T-cell (primary cell): Measurements from ENCODE around the gene GPATCH2. TPM values are rescaled to one million over a fixed set of nuclear protein-coding genes. Genes with fewer than 3 reads are reported as not detected.

Source experiments
- ATAC-seq, 4 experiments: fragments of 200-7000 bp in 3 of 4; fragments of 150-1000 bp in 1 of 4; cut with Tn5 transposase; replicated peaks in 1 of 4; 1 replicate in 3 of 4; 2 replicates in 1 of 4; pipeline ENCODE4 v1.10.0; 2021; ENCODE audit warnings: moderate library complexity in 3 of 4, mild to moderate bottlenecking in 2 of 4, moderate number of reproducible peaks in 1 of 4
- CTCF ChIA-PET, 2 donors: fragments of 300-600 bp; sonication (Branson Sonifier 250); formaldehyde crosslinking; loops; one replicate each; lab custom pipeline; 2022; ENCODE audit warnings: antibody characterized with exemption in 2 of 2; lab: Charles Lee
- POLR2A ChIA-PET, 2 donors: fragments of 300-600 bp; sonication (Branson Sonifier 250); formaldehyde crosslinking; loops; one replicate each; lab custom pipeline; 2022; ENCODE audit warnings: antibody characterized with exemption in 2 of 2; lab: Charles Lee
- DNase-seq, 35 experiments: peaks; one replicate each; pipeline versions ENCODE4 v3.0.0 to v3.0.0-alpha.2; 2013 to 2023
- H3K27ac ChIP-seq: one replicate; pipeline ENCODE4 v1.5.1; 2013; ENCODE audit warnings: low read length
- H3K27me3 ChIP-seq, 2 experiments: replicated peaks in 1 of 2; 1 replicate in 1 of 2; 2 replicates in 1 of 2; pipeline versions ENCODE4 v1.6.1 to v1.7.0; 2013; ENCODE audit warnings: low read length in 1 of 2, mixed read lengths in 1 of 2; ENCODE audit not compliant: control insufficient read depth in 2 of 2, insufficient read depth in 2 of 2; ENCODE audit errors: extremely low read depth in 1 of 2
- H3K36me3 ChIP-seq, 2 donors: 1 replicate in 1 of 2; 2 replicates in 1 of 2; pipeline versions ENCODE4 v1.6.1 to v1.7.0; 2013; ENCODE audit warnings: low read length in 1 of 2; ENCODE audit not compliant: control insufficient read depth in 2 of 2, insufficient read depth in 1 of 2; ENCODE audit errors: extremely low read depth in 1 of 2
- H3K4me1 ChIP-seq, 2 experiments: 1 replicate in 1 of 2; 2 replicates in 1 of 2; pipeline versions ENCODE4 v1.6.1 to v1.7.0; 2013; ENCODE audit warnings: low read length in 2 of 2, mixed read lengths in 1 of 2; ENCODE audit not compliant: insufficient read depth in 2 of 2, control insufficient read depth in 1 of 2; ENCODE audit errors: extremely low read depth in 1 of 2
- H3K4me3 ChIP-seq, 2 donors: 1 replicate in 1 of 2; 2 replicates in 1 of 2; pipeline versions ENCODE4 v1.5.1 to v1.7.0; 2013; ENCODE audit warnings: mild to moderate bottlenecking in 2 of 2, low read length in 1 of 2, moderate library complexity in 1 of 2; ENCODE audit not compliant: control insufficient read depth in 1 of 2; ENCODE audit errors: extremely low read depth in 1 of 2
- H3K9me3 ChIP-seq: 2 replicates; pipeline ENCODE4 v1.7.0; 2013
- H3K27ac Mint-ChIP-seq, 2 donors: one replicate each; pipeline ENCODE4 v1.8.0; 2020 to 2021; ENCODE audit warnings: mild to moderate bottlenecking in 2 of 2, mixed read lengths in 2 of 2
- H3K27me3 Mint-ChIP-seq, 2 donors: one replicate each; pipeline ENCODE4 v1.8.0; 2021 to 2022; ENCODE audit warnings: mixed read lengths in 2 of 2
- H3K36me3 Mint-ChIP-seq: one replicate; pipeline ENCODE4 v1.8.0; 2021; ENCODE audit warnings: mixed read lengths
- H3K4me1 Mint-ChIP-seq, 3 donors: one replicate each; pipeline ENCODE4 v1.8.0; 2020 to 2022; ENCODE audit warnings: mixed read lengths in 3 of 3, mild to moderate bottlenecking in 1 of 3
- H3K4me3 Mint-ChIP-seq, 3 donors: one replicate each; pipeline ENCODE4 v1.8.0; 2020 to 2022; ENCODE audit warnings: mild to moderate bottlenecking in 3 of 3, mixed read lengths in 3 of 3, moderate library complexity in 3 of 3
- H3K9me3 Mint-ChIP-seq, 3 donors: one replicate each; pipeline ENCODE4 v1.8.0; 2020 to 2022; ENCODE audit warnings: mixed read lengths in 3 of 3
- WGBS: methylation state at CpG from one replicate; pipeline ENCODE4 v1.1.5; 2013; ENCODE audit warnings: missing lambda C conversion rate; ENCODE audit not compliant: insufficient coverage; 5-methylcytosine and 5-hydroxymethylcytosine counted together
- total RNA-seq, 35 experiments: library from RNA in 6 of 35; stranded (reverse) in 6 of 35; fragments of 120-200 nt in 1 of 35; gene quantifications; one replicate each; pipeline versions ENCODE4 v1.2.1 to v1.2.4 and lab custom pipeline; 2013 to 2026

Gene GPATCH2
- total RNA-seq, 5 donors from 2014 or later (not counting 1 experiment from before 2014, with no cell fraction given) = 9.6 to 11.4 (median 10.7) TPM

DNA sequence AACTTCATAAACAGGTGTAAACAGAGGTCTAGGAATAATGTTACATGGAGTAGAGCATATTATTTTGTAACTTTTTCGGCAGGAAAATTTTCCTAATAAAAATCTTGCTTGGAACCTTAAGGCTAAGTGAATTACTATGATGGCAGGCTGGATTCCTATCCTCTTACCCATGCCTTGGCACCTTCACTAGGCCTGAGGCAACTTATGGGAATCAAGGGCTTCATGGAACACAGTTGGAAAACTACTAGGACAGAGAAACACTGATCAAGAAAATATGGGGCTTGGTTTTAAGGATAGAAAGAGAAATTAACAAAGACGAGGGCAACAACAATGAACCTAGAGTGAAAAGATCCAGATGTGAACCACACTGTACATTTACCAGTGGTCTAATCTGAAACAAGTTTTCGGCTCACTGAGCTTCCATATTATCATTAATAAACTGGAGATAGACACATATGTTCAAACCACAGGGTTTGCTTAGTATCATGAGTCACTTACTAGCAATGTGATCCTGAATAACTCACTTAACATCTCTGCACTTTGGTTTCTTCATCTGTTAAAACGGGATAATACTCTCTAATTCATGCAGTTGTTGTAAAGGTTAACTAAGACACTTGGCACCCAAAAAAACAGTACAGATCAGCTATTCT is 68.5 kb downstream of the GPATCH2 start:
- H3K27ac ChIP-seq = no peak overlapping the region
- POLR2A ChIA-PET = no interaction called here
- no peak for ATAC-seq
- peaks cover 0 to 4% (median 0%) of the 10 kb centered on the region in 3 donors for H3K9me3 Mint-ChIP-seq
- no peak overlapping the region for H3K4me3 ChIP-seq
- CTCF ChIA-PET = no interaction called here
- no peaks in the 10 kb centered on the region for H3K4me1 ChIP-seq
- DNase-seq = no peak
- no peaks in the 10 kb centered on the region for H3K36me3 ChIP-seq
- H3K36me3 Mint-ChIP-seq = peaks cover 44% of the 10 kb centered on the region
- H3K9me3 ChIP-seq = no peaks in the 10 kb centered on the region
- H3K4me1 Mint-ChIP-seq = no peaks in the 10 kb centered on the region
- no CpG with 5 or more reads among the region's 4 CpGs for WGBS
- no peak overlapping the region for H3K27ac Mint-ChIP-seq
- no peaks in the 10 kb centered on the region for H3K27me3 ChIP-seq
- no peak overlapping the region for H3K4me3 Mint-ChIP-seq
- H3K27me3 Mint-ChIP-seq = no peaks in the 10 kb centered on the region

DNA sequence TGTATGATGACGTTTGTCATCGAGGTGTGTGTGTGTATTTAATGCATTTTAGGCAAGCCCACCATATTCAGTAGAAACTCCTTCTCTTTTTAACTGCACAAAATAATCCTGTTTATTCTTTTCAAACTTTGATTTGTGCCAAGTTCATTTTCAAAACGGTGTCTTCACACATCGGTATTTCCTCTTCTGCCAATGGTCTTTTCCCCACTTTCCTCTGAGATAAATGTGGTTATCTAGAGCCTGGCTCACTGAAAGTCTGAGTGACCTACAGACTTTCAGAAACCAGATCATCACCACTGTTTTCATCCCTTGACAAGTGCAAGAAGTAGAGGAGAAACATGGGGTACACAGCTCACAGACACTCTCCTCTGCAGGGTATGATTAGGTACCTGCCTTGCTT is 69.4 kb downstream of the GPATCH2 start:
- no peak overlapping the region for H3K4me3 Mint-ChIP-seq
- no CpG with 5 or more reads among the region's 4 CpGs for WGBS
- no peaks in the 10 kb centered on the region for H3K27me3 ChIP-seq
- no peaks in the 10 kb centered on the region for H3K4me1 ChIP-seq
- no peaks in the 10 kb centered on the region for H3K27me3 Mint-ChIP-seq
- no peaks in the 10 kb centered on the region for H3K36me3 ChIP-seq
- no peak overlapping the region for H3K4me3 ChIP-seq
- H3K27ac ChIP-seq = no peak overlapping the region
- POLR2A ChIA-PET = no interaction called here
- H3K4me1 Mint-ChIP-seq = no peaks in the 10 kb centered on the region
- no peak overlapping the region for H3K27ac Mint-ChIP-seq
- peaks cover 0 to 4% (median 0%) of the 10 kb centered on the region in 3 donors for H3K9me3 Mint-ChIP-seq
- CTCF ChIA-PET = no interaction called here
- ATAC-seq = no peak
- H3K36me3 Mint-ChIP-seq = peaks cover 46% of the 10 kb centered on the region
- no peaks in the 10 kb centered on the region for H3K9me3 ChIP-seq
- DNase-seq = no peak

DNA sequence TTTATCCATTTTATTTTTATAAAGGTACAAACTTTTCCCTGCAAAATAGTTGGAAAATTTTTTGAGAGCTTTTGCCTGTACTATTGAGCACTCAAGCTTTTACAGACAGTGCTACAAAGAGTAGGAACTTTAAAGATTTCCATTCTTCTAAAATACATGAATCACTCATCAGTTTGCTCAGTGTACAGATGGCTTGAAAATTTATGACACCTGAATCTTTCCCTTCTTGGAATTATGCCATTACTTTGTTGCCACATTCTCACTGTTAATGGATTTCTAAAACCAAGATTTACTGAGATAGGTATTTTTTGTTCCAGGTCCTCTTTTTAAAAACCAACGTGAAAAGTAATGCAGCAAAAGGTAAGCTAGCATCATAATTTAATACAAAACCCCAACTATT is 76.0 kb downstream of the GPATCH2 start:
- POLR2A ChIA-PET = no interaction called here
- no peak for DNase-seq
- H3K27me3 ChIP-seq = no peaks in the 10 kb centered on the region

DNA sequence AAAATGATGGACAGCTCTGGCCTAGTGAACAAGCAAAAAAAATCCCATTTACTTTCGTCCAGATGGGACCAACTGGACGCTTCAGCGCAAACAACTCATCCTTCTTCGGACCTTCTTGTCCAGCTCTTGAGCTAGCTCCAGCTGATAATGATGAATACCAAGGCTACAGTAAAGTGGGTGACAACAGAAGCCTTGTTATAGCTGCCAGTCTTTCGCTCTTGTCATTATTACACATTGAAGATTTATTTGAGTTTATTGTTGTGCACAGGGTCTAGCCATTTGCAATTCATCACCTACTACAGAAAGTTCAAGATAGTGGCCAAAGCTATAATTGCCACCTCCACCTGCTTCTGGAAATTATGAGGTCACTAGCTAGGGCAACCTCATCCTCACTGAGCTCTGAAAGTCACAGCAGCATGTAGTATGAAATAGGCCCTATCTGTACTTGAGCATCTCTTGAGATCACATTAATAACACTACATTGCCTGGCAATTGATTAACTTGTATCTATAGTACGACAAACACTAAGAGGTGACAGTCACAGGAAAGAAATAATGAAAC is 76.9 kb downstream of the GPATCH2 start:
- H3K9me3 ChIP-seq = no peaks in the 10 kb centered on the region
- Mint-ChIP-seq H3K36me3 (peaks cover 30% of the 10 kb centered on the region), H3K27ac (no peak overlapping the region), H3K9me3 (peaks cover 0 to 3% (median 3%) of the 10 kb centered on the region in 3 donors), H3K27me3 (no peaks in the 10 kb centered on the region), H3K4me1 (no peaks in the 10 kb centered on the region), H3K4me3 (no peak overlapping the region)
- no CpG with 5 or more reads among the region's 6 CpGs for WGBS
- ChIA-PET POLR2A (no interaction called here), CTCF (no interaction called here)
- H3K36me3 ChIP-seq = no peaks in the 10 kb centered on the region
- no peak overlapping the region for H3K27ac ChIP-seq
- no peaks in the 10 kb centered on the region for H3K27me3 ChIP-seq
- no peak for DNase-seq
- H3K4me1 ChIP-seq = no peaks in the 10 kb centered on the region
- ATAC-seq = no peak
- no peak overlapping the region for H3K4me3 ChIP-seq

More for the DNA sequence above, 76.0 kb downstream of the GPATCH2 start:
- Histone ChIP-seq H3K4me3 (no peak overlapping the region), H3K27ac (no peak overlapping the region), H3K36me3 (no peaks in the 10 kb centered on the region), H3K9me3 (no peaks in the 10 kb centered on the region), H3K4me1 (no peaks in the 10 kb centered on the region)
- Mint-ChIP-seq H3K4me1 (no peaks in the 10 kb centered on the region), H3K9me3 (peaks cover 0 to 4% (median 0%) of the 10 kb centered on the region in 3 donors), H3K36me3 (peaks cover 32% of the 10 kb centered on the region), H3K4me3 (no peak overlapping the region), H3K27ac (no peak overlapping the region), H3K27me3 (no peaks in the 10 kb centered on the region)
- CTCF ChIA-PET = no interaction called here
- ATAC-seq = no peak
- no CpG with 5 or more reads among the region's 1 CpG for WGBS

DNA sequence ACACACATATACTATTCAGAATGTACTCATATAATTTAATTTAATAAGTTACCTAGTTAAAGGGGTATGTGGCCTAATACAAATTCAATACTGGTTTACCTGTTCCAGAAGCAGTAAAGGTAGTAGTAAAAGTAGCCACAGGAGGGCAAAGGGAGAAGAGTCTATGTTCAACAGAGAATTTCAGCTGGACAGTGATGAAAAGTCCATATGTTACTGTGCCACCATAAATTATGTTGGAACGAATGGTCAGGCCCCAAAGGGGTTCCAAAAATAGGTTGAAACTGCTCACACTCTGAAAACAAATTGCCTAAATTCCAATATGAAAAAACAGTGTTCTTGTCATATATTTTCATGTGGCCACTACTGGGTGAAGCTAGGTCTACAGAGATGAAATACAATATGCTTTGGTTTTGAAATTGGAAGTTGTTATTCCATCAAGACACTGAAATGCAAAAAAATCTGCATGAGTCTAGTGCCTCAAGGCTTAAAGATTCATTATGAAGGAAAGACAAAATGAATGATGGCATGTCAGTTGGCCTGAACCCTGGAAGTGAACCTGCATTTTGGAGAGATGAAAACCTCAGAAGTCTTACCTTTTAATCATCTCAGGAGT is 78.4 kb downstream of the GPATCH2 start:
- Histone ChIP-seq H3K36me3 (peaks cover 0 to 4% of the 10 kb centered on the region in 2 donors), H3K4me1 (no peaks in the 10 kb centered on the region), H3K9me3 (no peaks in the 10 kb centered on the region), H3K27me3 (no peaks in the 10 kb centered on the region), H3K27ac (no peak overlapping the region), H3K4me3 (no peak overlapping the region)
- no peaks in the 10 kb centered on the region for H3K27me3 Mint-ChIP-seq
- no peak overlapping the region for H3K4me3 Mint-ChIP-seq
- peaks cover 34% of the 10 kb centered on the region for H3K36me3 Mint-ChIP-seq
- H3K27ac Mint-ChIP-seq = no peak overlapping the region
- no peak for ATAC-seq
- ChIA-PET CTCF (no interaction called here), POLR2A (no interaction called here)
- no peak for DNase-seq
- peaks cover 7 to 16% (median 15%) of the 10 kb centered on the region in 3 donors for H3K9me3 Mint-ChIP-seq
- no peaks in the 10 kb centered on the region for H3K4me1 Mint-ChIP-seq
- WGBS = no CpG with 5 or more reads among the region's 1 CpG

DNA sequence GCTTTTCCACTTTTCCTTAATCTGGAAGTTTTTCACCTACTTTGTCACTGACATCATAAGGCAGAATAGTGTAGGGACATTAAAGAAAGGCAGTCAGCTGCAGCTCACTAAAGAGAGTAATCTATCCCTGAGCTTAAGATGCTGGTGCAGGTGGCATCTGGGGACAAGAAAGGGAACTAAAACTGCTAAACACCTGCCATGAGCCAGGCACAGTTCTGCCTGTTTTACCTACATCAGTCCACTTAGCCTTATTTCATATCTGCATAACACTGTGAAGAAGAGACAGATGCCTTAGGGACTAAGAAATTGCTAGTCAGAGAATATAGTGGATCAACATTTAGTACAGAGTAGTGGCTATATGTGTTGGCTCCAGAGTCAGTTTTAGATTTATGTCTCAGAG is 88.1 kb downstream of the GPATCH2 start:
- no peaks in the 10 kb centered on the region for H3K27me3 ChIP-seq
- Mint-ChIP-seq H3K9me3 (peaks cover 0 to 6% (median 5%) of the 10 kb centered on the region in 3 donors), H3K36me3 (peaks cover 22% of the 10 kb centered on the region), H3K4me3 (no peak overlapping the region), H3K27me3 (no peaks in the 10 kb centered on the region), H3K4me1 (no peaks in the 10 kb centered on the region), H3K27ac (no peak overlapping the region)
- no peaks in the 10 kb centered on the region for H3K9me3 ChIP-seq
- no peak overlapping the region for H3K4me3 ChIP-seq
- H3K27ac ChIP-seq = no peak overlapping the region
- DNase-seq (no peak), ATAC-seq (no peak)
- ChIA-PET POLR2A (interaction anchor here in 1 of 2 donors (0.7 kb wide), 1 partner anchor 55 kb away, joined by 7 read pairs; no protein-coding TSS in a partner anchor), CTCF (no interaction called here)
- no peaks in the 10 kb centered on the region for H3K4me1 ChIP-seq
- peaks cover 0 to 4% of the 10 kb centered on the region in 2 donors for H3K36me3 ChIP-seq
